ENCODE results near the gene PRR27.

The PRR27 gene

GRCh38 chr4:70179811-70180210 lies 25.8 kb downstream of the PRR27 start:
- no peaks in the 10 kb centered on the region for H3K4me1 ChIP-seq (ENCODE audit: control insufficient read depth, low read depth, low read length)
- no peak overlapping the region for H3K4me3 ChIP-seq (ENCODE audit: low read length)
- H3K9me3 ChIP-seq (ENCODE audit: control insufficient read depth, low read depth, low read length) = no peaks in the 10 kb centered on the region
- H3K27me3 ChIP-seq (ENCODE audit: control insufficient read depth, insufficient read depth, low read length) = no peaks in the 10 kb centered on the region
- H3K27ac ChIP-seq (ENCODE audit: low read length) = no peak overlapping the region
- no peak overlapping the region for H3K9ac ChIP-seq (ENCODE audit: low read length)
- H3K36me3 ChIP-seq (ENCODE audit: control insufficient read depth, low read depth, low read length) = no peaks in the 10 kb centered on the region

DNA sequence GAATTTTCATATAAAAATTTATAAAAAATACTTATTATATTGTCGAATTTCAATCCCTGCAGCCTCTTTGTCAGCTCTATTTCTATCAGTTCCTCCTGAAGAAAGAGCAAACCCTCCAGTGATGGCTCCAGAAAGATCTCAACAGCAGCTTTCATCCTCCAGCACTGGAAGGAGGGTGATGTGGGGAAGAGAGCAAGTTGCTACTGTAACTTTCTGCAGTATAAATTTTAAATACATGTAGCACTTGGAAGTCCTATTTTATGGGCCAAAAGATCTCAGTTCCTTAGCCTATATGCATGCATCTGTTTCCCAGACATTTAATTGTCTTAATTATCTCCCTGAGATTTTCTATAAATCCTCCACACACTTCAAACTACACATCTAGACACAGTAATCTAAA lies 27.8 kb downstream of the PRR27 start:
- H3K9ac ChIP-seq (ENCODE audit: low read length) = no peak overlapping the region
- H3K27ac ChIP-seq (ENCODE audit: low read length) = no peak overlapping the region
- no peaks in the 10 kb centered on the region for H3K4me1 ChIP-seq (ENCODE audit: control insufficient read depth, low read depth, low read length)
- no peaks in the 10 kb centered on the region for H3K36me3 ChIP-seq (ENCODE audit: control insufficient read depth, low read depth, low read length)
- H3K27me3 ChIP-seq (ENCODE audit: control insufficient read depth, insufficient read depth, low read length) = no peaks in the 10 kb centered on the region
- H3K4me3 ChIP-seq (ENCODE audit: low read length) = no peak overlapping the region
- no peaks in the 10 kb centered on the region for H3K9me3 ChIP-seq (ENCODE audit: control insufficient read depth, low read depth, low read length)

DNA sequence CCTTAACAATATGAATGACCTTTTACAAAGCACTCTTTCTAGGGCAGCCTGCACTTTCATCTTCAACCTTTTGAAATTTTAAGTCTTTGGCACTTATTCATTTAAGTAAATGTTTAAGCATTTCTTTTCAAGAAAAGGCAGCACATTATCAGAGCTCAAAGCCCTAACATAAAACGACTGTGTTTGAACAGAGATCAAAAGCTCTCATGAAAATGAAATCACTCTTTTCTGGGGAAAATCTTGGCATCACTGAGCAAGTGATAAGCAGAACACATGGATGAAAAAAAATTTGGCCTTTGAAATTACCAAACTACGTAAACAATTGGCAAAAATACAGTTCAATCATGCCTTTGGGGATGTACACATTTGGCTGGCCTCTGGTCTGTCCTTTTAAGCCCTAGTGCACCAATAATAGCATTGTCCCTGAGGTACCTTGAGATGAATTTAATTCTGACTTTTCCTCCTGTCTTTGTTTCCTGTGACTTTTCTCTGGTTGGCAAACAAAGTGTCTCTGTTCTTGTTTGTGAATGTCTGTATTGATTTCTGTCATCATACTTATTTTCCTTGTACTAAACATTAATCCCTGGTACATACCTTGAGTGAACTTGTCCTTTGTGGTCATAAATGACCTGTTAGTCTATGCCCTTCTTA lies 28.6 kb downstream of the PRR27 start:
- Histone ChIP-seq H3K27ac (ENCODE audit: low read length) (no peak overlapping the region), H3K4me1 (ENCODE audit: control insufficient read depth, low read depth, low read length) (no peaks in the 10 kb centered on the region), H3K36me3 (ENCODE audit: control insufficient read depth, low read depth, low read length) (no peaks in the 10 kb centered on the region), H3K9ac (ENCODE audit: low read length) (no peak overlapping the region), H3K9me3 (ENCODE audit: control insufficient read depth, low read depth, low read length) (no peaks in the 10 kb centered on the region), H3K4me3 (ENCODE audit: low read length) (no peak overlapping the region), H3K27me3 (ENCODE audit: control insufficient read depth, insufficient read depth, low read length) (no peaks in the 10 kb centered on the region)

- Histone ChIP-seq H3K36me3 (ENCODE audit: control insufficient read depth, low read depth, low read length) (no peaks in the 10 kb centered on the region), H3K9ac (ENCODE audit: low read length) (no peak overlapping the region), H3K4me1 (ENCODE audit: control insufficient read depth, low read depth, low read length) (no peaks in the 10 kb centered on the region)
Observed at GRCh38 chr4:70183168-70183939, 29.3 kb downstream of the PRR27 start.

GRCh38 chr4:70183940-70184246 lies 29.9 kb downstream of the PRR27 start:
- Histone ChIP-seq H3K36me3 (ENCODE audit: control insufficient read depth, low read depth, low read length) (no peaks in the 10 kb centered on the region), H3K27ac (ENCODE audit: low read length) (no peak overlapping the region), H3K4me3 (ENCODE audit: low read length) (no peak overlapping the region), H3K9me3 (ENCODE audit: control insufficient read depth, low read depth, low read length) (no peaks in the 10 kb centered on the region), H3K27me3 (ENCODE audit: control insufficient read depth, insufficient read depth, low read length) (no peaks in the 10 kb centered on the region), H3K9ac (ENCODE audit: low read length) (no peak overlapping the region), H3K4me1 (ENCODE audit: control insufficient read depth, low read depth, low read length) (no peaks in the 10 kb centered on the region)

More at GRCh38 chr4:70183168-70183939, 29.3 kb downstream of the PRR27 start:
- no peak overlapping the region for H3K4me3 ChIP-seq (ENCODE audit: low read length)
- H3K27ac ChIP-seq (ENCODE audit: low read length) = no peak overlapping the region
- no peaks in the 10 kb centered on the region for H3K9me3 ChIP-seq (ENCODE audit: control insufficient read depth, low read depth, low read length)
- H3K27me3 ChIP-seq (ENCODE audit: control insufficient read depth, insufficient read depth, low read length) = no peaks in the 10 kb centered on the region

GRCh38 chr4:70187216-70187615 lies 33.2 kb downstream of the PRR27 start:
- H3K27me3 ChIP-seq (ENCODE audit: control insufficient read depth, insufficient read depth, low read length) = no peaks in the 10 kb centered on the region
- no peaks in the 10 kb centered on the region for H3K9me3 ChIP-seq (ENCODE audit: control insufficient read depth, low read depth, low read length)
- H3K36me3 ChIP-seq (ENCODE audit: control insufficient read depth, low read depth, low read length) = no peaks in the 10 kb centered on the region
- H3K4me1 ChIP-seq (ENCODE audit: control insufficient read depth, low read depth, low read length) = no peaks in the 10 kb centered on the region
- no peak overlapping the region for H3K9ac ChIP-seq (ENCODE audit: low read length)
- H3K27ac ChIP-seq (ENCODE audit: low read length) = no peak overlapping the region
- no peak overlapping the region for H3K4me3 ChIP-seq (ENCODE audit: low read length)

DNA sequence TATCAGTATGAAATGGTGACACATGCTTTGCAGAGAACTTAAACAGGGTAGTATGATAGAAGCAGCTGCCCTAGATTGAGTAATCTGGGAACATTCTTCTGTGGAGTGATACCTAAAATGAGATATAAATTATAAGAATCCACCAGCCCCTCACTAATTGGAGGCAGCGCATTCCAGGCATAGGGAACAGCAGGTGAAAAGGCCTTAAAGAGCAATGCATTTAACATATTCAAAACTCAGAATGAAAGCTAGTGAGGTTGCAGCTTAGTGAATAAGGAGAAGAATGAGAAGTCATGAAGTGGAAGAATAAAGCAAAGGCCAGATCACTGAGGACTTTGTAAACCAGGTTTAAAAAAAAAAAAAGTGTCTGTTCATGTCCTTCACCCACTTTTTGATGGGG lies 36.5 kb downstream of the PRR27 start:
- Histone ChIP-seq H3K4me1 (ENCODE audit: control insufficient read depth, low read depth, low read length) (no peaks in the 10 kb centered on the region), H3K9me3 (ENCODE audit: control insufficient read depth, low read depth, low read length) (no peaks in the 10 kb centered on the region), H3K4me3 (ENCODE audit: low read length) (no peak overlapping the region), H3K9ac (ENCODE audit: low read length) (no peak overlapping the region), H3K36me3 (ENCODE audit: control insufficient read depth, low read depth, low read length) (no peaks in the 10 kb centered on the region), H3K27ac (ENCODE audit: low read length) (no peak overlapping the region), H3K27me3 (ENCODE audit: control insufficient read depth, insufficient read depth, low read length) (no peaks in the 10 kb centered on the region)

DNA sequence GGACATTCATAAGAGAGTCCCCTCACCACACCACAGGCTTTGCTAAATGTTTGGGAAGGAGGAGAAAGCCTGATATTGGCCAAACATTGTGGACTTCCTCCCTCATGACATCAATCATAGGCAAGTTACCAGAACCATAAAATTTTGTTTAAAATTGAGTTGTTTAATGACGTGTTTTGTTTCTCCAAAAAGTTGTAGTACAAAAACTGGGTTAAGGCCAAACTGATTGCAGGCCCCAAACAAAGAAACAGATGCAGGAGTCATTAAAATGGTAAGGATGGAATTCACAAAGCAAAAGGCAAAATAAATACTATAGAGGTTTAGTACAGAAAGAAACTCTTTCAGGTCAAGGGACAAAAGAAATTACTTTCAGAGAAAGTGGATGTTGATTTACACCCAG lies 37.6 kb downstream of the PRR27 start:
- Histone ChIP-seq H3K9me3 (ENCODE audit: control insufficient read depth, low read depth, low read length) (no peaks in the 10 kb centered on the region), H3K27me3 (ENCODE audit: control insufficient read depth, insufficient read depth, low read length) (no peaks in the 10 kb centered on the region), H3K36me3 (ENCODE audit: control insufficient read depth, low read depth, low read length) (no peaks in the 10 kb centered on the region), H3K27ac (ENCODE audit: low read length) (no peak overlapping the region), H3K4me3 (ENCODE audit: low read length) (no peak overlapping the region), H3K9ac (ENCODE audit: low read length) (no peak overlapping the region), H3K4me1 (ENCODE audit: control insufficient read depth, low read depth, low read length) (no peaks in the 10 kb centered on the region)

DNA sequence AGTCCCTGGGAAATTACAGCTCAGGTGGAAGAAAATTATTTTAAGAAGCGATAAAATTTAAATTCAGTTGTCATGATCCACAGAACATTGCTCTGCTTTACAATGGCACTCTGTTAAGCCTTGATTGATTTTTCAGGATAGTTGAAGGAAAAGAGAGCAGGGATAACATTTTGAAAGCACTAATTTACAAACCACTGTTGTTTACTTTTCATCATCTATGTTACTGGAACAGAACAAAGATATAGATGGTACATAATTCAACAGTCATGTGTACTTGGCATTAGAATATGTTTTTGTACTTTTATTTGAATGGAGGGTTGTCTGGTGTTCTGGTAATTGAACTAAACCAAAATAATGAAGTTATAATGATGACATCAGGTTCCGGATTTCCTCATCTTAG lies 38.9 kb downstream of the PRR27 start:
- Histone ChIP-seq H3K9ac (ENCODE audit: low read length) (no peak overlapping the region), H3K27ac (ENCODE audit: low read length) (no peak overlapping the region), H3K4me1 (ENCODE audit: control insufficient read depth, low read depth, low read length) (peaks cover 5% of the 10 kb centered on the region), H3K9me3 (ENCODE audit: control insufficient read depth, low read depth, low read length) (no peaks in the 10 kb centered on the region), H3K36me3 (ENCODE audit: control insufficient read depth, low read depth, low read length) (no peaks in the 10 kb centered on the region), H3K27me3 (ENCODE audit: control insufficient read depth, insufficient read depth, low read length) (no peaks in the 10 kb centered on the region), H3K4me3 (ENCODE audit: low read length) (no peak overlapping the region)

DNA sequence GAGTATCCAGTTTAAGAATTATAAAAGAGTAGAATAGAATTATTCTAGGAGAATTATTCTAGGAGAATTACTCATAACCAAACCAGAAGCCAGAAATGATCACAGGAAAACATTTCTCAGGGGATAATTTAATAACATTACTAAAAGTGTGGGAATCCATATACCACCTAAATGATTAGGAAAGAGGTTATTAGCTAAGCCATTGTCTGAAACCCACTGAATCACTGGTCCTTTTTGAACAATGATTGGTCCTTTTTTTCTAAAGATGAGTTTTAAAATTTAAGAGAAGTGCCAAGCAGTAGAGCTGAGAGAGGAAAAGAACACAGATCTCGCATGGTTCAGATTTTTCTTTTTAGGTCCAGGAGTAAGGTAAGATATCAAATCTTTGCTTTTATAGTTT lies 41.4 kb downstream of the PRR27 start, which contains the start of gene ODAM:
TSS of gene ODAM (plus strand) at position 301 of the 400 bp plus-strand sequence. CDS start 819 bp downstream, outside the sequence.
- Histone ChIP-seq H3K27me3 (ENCODE audit: control insufficient read depth, insufficient read depth, low read length) (no peaks in the 10 kb centered on the region), H3K4me1 (ENCODE audit: control insufficient read depth, low read depth, low read length) (peaks cover 6% of the 10 kb centered on the region), H3K36me3 (ENCODE audit: control insufficient read depth, low read depth, low read length) (no peaks in the 10 kb centered on the region), H3K9ac (ENCODE audit: low read length) (no peak within 1 kb of the TSS), H3K27ac (ENCODE audit: low read length) (no peak within 1 kb of the TSS), H3K4me3 (ENCODE audit: low read length) (no peak within 1 kb of the TSS), H3K9me3 (ENCODE audit: control insufficient read depth, low read depth, low read length) (no peaks in the 10 kb centered on the region)

DNA sequence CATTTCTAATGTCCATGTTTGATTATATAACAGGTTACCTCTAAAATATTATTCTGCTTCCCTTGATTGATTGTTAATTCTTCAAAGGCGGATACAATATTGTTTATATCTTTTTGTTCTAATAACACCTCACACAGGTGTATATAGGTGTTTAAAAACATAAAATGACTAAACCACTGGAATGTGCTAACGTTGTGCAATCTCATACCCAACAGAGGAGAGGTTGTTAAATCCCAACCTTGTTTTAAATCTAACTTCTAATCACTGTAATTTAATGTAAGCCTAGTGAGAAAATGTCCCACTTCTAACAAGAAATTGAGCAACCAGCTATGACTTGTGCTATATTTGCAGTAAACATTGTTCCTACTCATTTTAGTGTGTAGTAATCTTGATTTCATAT lies 42.8 kb downstream of the PRR27 start:
- Histone ChIP-seq H3K9me3 (ENCODE audit: control insufficient read depth, low read depth, low read length) (no peaks in the 10 kb centered on the region), H3K9ac (ENCODE audit: low read length) (no peak overlapping the region), H3K4me3 (ENCODE audit: low read length) (no peak overlapping the region), H3K36me3 (ENCODE audit: control insufficient read depth, low read depth, low read length) (no peaks in the 10 kb centered on the region), H3K27ac (ENCODE audit: low read length) (no peak overlapping the region), H3K27me3 (ENCODE audit: control insufficient read depth, insufficient read depth, low read length) (no peaks in the 10 kb centered on the region), H3K4me1 (ENCODE audit: control insufficient read depth, low read depth, low read length) (peaks cover 6% of the 10 kb centered on the region)

DNA sequence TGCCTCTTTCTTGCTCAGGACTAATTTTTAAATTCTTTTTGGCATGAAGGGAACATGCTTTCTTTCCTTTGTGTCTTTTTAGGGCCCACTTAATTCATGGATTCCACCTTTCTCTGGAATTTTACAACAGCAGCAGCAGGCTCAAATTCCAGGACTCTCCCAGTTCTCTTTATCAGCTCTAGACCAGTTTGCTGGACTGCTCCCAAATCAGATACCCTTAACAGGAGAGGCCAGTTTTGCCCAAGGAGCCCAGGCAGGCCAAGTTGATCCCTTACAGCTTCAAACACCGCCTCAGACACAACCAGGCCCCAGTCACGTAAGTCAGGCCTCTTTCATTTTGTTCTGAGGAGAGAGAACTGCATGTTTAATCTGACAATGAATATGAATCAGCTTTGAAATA lies 43.8 kb downstream of the PRR27 start:
- no peaks in the 10 kb centered on the region for H3K9me3 ChIP-seq (ENCODE audit: control insufficient read depth, low read depth, low read length)
- no peaks in the 10 kb centered on the region for H3K36me3 ChIP-seq (ENCODE audit: control insufficient read depth, low read depth, low read length)
- H3K27me3 ChIP-seq (ENCODE audit: control insufficient read depth, insufficient read depth, low read length) = no peaks in the 10 kb centered on the region
- peaks cover 6% of the 10 kb centered on the region for H3K4me1 ChIP-seq (ENCODE audit: control insufficient read depth, low read depth, low read length)
- no peak overlapping the region for H3K4me3 ChIP-seq (ENCODE audit: low read length)
- no peak overlapping the region for H3K27ac ChIP-seq (ENCODE audit: low read length)
- H3K9ac ChIP-seq (ENCODE audit: low read length) = no peak overlapping the region

Data from iPS-18a (cell line).